ENCODE data around the gene REEP3. TPM values are rescaled to one million over a fixed set of nuclear protein-coding genes. Genes with fewer than 3 reads are reported as not detected.

The REEP3 gene
- total RNA-seq, 2 donors from 2014 or later, result 30.7 to 33.0 TPM

GRCh38 chr10:63673246-63673645 is 152.0 kb downstream of the REEP3 start:
- H3K27ac Mint-ChIP-seq, result no peak overlapping the region
- H3K9me3 Mint-ChIP-seq, result no peaks in the 10 kb centered on the region
- 87 to 93% methylated on average over 3 to 7 of the region's 7 CpGs for WGBS, 2 experiments (ENCODE audit: insufficient coverage in 1 of 2, insufficient read length in 1 of 2)
- TF ChIP-seq, protein P1, sequence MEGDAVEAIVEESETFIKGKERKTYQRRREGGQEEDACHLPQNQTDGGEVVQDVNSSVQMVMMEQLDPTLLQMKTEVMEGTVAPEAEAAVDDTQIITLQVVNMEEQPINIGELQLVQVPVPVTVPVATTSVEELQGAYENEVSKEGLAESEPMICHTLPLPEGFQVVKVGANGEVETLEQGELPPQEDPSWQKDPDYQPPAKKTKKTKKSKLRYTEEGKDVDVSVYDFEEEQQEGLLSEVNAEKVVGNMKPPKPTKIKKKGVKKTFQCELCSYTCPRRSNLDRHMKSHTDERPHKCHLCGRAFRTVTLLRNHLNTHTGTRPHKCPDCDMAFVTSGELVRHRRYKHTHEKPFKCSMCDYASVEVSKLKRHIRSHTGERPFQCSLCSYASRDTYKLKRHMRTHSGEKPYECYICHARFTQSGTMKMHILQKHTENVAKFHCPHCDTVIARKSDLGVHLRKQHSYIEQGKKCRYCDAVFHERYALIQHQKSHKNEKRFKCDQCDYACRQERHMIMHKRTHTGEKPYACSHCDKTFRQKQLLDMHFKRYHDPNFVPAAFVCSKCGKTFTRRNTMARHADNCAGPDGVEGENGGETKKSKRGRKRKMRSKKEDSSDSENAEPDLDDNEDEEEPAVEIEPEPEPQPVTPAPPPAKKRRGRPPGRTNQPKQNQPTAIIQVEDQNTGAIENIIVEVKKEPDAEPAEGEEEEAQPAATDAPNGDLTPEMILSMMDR (conservative IDR thresholded peaks at IDR 0.05), result no peak
- H3K4me3 Mint-ChIP-seq, result no peak overlapping the region
- no peaks in the 10 kb centered on the region for H3K27me3 Mint-ChIP-seq (ENCODE audit: insufficient read depth)
- no peaks in the 10 kb centered on the region for H3K4me1 ChIP-seq (ENCODE audit: control insufficient read depth, insufficient read depth, low read length)
- no peaks in the 10 kb centered on the region for H3K9me3 ChIP-seq (ENCODE audit: control insufficient read depth, low read length)
- no peak overlapping the region for H3K4me3 ChIP-seq (ENCODE audit: low read length)
- DNase-seq, result no peak
- H3K27ac ChIP-seq (ENCODE audit: low read depth, low read length), result no peak overlapping the region
- H3K9ac ChIP-seq (ENCODE audit: extremely low read depth, low read length, poor library complexity, severe bottlenecking), result no peak overlapping the region
- no peaks in the 10 kb centered on the region for H3K36me3 ChIP-seq (ENCODE audit: control insufficient read depth, insufficient read depth, low read length)
- H3K4me1 Mint-ChIP-seq, result peaks cover 31% of the 10 kb centered on the region
- H3K36me3 Mint-ChIP-seq (ENCODE audit: low read depth), result no peaks in the 10 kb centered on the region
- no peaks in the 10 kb centered on the region for H3K27me3 ChIP-seq (ENCODE audit: control insufficient read depth, insufficient read depth, low read length, poor library complexity, severe bottlenecking)

DNA sequence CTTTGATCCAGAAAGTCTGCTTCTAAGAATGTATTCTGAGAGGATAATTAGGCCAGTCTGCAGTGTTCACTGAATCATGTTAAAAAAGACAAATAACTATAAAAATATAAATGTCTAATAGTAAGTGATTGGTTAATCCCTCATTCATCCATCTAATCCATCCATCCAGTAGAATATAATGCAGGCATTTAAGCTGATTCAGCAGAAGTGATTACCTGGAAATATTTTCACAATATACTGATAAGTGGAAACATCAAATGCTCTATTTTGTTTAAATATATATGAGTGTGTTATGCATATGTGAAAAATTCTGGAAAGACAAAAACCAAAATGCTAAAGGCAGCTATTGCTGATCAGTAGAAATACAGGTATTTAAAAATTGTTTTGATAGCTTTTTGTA is 152.6 kb downstream of the REEP3 start:
- DNase-seq, result no peak
- no peaks in the 10 kb centered on the region for H3K36me3 Mint-ChIP-seq (ENCODE audit: low read depth)
- H3K4me1 ChIP-seq (ENCODE audit: control insufficient read depth, insufficient read depth, low read length), result no peaks in the 10 kb centered on the region
- no peaks in the 10 kb centered on the region for H3K9me3 ChIP-seq (ENCODE audit: control insufficient read depth, low read length)
- no peaks in the 10 kb centered on the region for H3K27me3 Mint-ChIP-seq (ENCODE audit: insufficient read depth)
- TF ChIP-seq, protein P1 (conservative IDR thresholded peaks at IDR 0.05), result no peak
- H3K4me1 Mint-ChIP-seq, result peaks cover 31% of the 10 kb centered on the region
- H3K27me3 ChIP-seq (ENCODE audit: control insufficient read depth, insufficient read depth, low read length, poor library complexity, severe bottlenecking), result no peaks in the 10 kb centered on the region
- no peak overlapping the region for H3K27ac Mint-ChIP-seq
- H3K4me3 Mint-ChIP-seq, result no peak overlapping the region
- no peak overlapping the region for H3K27ac ChIP-seq (ENCODE audit: low read depth, low read length)
- H3K36me3 ChIP-seq (ENCODE audit: control insufficient read depth, insufficient read depth, low read length), result no peaks in the 10 kb centered on the region
- no peak overlapping the region for H3K4me3 ChIP-seq (ENCODE audit: low read length)
- H3K9ac ChIP-seq (ENCODE audit: extremely low read depth, low read length, poor library complexity, severe bottlenecking), result no peak overlapping the region
- H3K9me3 Mint-ChIP-seq, result no peaks in the 10 kb centered on the region

Other genes with a start within 250 kb of the REEP3 start
- 100 to 1,000 TPM in 1 of 2 donors, 10 to 100 TPM in 1; 91.3 to 114 TPM for gene JMJD1C, start 55.4 kb upstream of the REEP3 start, total RNA-seq